Inferior parietal cortex (tissue), 1 donor: Measurements from ENCODE around the gene STUM.
A peak's percentile ranks its signal among the peaks of the same experiment; 100 is the strongest.
"Not testable (repeated sequence)": the region's sequence is repeated elsewhere in the genome, so short reads cannot be mapped to it uniquely, and the experiment has no call there.

Experiments
- DNase-seq: peaks from one replicate; pipeline ENCODE4 v3.0.0-alpha.2; 2016; ENCODE audit errors: extremely low spot score

Gene STUM

GRCh38 chr1:226581650-226582330 is 33.2 kb downstream of the STUM start:
- no peak for DNase-seq

DNA sequence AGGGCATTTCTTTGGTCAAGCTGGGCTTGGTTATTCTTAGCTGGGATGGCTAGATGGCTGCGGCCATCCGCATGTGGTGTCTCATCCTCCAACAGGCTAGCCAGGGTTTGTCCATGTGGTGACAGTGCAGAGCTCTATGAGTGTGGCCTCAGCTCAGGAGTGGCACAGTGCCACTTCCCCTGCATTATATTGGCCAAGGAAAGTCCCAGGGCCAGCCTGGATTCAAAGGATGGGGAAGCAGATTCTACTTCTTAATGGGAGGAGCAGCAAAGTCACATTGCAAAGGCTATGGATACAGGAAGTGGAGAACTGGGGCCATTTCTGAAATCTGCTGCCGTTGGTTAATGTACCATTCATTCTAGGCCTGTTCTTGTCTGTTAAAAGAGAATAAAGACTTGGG is 34.4 kb downstream of the STUM start:
- no peak for DNase-seq

DNA sequence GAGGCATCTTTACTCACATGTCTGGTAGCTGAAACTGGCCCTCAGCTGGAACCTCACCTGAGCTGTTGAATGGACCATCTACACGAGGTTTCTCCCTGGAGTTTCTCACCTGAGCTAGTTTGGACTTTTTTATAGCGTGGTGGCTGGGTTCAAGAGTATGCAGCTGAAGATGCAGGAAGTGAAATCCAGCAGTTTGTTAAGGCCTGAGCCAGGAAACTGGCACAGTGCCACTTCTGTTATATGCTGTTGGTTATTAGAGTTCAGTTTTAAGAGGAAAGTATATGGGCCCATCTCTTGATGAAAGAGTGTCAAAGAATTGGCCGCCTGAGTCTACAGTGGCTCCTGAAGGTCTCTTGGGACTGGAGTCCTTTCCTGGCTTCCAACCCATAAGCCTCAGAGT is 35.6 kb downstream of the STUM start:
- no peak for DNase-seq

GRCh38 chr1:226586116-226586515 is 37.6 kb downstream of the STUM start:
- DNase-seq, result no peak

GRCh38 chr1:226586650-226587422 is 38.3 kb downstream of the STUM start:
- DNase-seq, result no peak

GRCh38 chr1:226588484-226588883 is 39.9 kb downstream of the STUM start:
- DNase-seq, result no peak

- no peak for DNase-seq
Measured at GRCh38 chr1:226589008-226589733, 40.6 kb downstream of the STUM start.

DNA sequence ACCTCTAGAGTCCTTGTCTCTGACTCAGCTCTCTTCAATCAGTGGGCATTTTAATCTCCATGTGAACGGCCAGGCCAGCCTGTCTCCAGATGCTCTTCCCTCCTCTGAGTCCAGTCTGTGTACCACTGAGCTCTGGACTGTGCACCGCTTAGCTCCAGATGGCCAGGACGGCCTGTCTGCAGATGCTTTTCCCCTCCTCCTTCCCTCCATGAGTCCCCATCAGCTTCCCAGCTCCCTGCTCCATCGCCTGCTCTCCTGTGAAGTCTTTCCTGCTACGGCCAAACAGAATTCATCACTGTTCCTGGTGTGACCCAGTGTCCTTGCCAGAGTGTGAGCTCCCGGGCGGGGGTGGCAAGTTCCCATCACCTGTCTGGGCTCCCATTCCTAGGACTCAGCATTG is 42.0 kb downstream of the STUM start:
- no peak for DNase-seq

DNA sequence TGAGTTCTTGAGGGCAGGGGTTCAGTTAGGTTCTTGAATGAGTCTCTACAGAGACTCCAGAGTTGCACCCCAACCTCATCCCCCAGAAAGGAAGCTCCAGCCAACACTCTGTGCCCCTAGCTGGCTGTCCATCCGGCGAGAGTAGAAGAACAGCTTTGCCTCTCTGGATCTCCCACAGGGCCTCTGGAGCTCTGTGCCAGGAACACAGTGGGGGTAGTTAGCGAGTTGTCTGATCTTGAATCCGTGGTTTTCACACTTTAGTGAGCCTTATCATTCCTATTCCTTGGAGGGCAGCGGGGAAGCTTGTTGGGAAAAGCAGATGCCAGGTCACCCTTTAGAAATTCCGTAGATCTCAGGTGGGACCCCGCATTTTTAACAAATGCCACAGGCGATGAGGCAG is 45.0 kb downstream of the STUM start:
- DNase-seq, result no peak

GRCh38 chr1:226596531-226597165 is 48.1 kb downstream of the STUM start:
- no peak for DNase-seq

- DNase-seq, result no peak
Measured at GRCh38 chr1:226597616-226598454, 49.3 kb downstream of the STUM start.

DNA sequence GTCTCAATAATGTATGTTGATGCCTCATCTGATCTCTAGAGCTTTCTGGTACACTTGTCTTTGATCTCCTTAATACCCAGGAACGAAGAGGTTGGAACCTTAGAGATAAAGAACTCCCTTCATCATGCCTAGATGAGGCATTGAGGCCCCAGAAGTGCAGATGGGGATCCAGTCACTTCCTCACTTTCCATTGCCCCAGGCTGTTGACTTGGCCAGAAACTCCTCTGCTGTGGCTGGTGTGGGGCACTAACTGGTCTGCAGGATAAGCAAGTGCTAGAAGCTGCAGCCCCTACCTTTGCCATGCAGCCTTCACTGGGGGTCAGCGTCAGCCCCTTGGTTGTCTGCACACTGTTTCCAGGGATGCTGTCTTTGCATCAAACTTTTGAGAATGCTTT is 49.9 kb downstream of the STUM start:
- no peak for DNase-seq

DNA sequence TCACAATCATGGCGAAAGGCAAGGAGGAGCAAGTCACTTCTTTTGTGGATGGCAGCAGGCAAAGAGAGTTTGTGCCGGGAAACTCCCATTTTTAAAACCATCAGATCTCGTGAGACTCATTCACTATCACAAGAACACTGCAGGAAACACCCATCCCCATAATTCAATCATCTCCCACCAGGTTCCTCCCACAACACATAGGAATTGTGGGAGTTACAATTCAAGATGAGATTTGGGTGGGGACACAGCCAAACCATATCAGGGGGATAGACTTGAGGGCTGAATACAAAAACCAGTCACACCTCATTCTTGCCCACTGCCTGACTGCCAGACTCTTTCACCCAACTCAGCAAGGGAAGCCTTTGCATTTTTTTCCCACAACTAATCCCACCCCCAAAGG is 50.4 kb downstream of the STUM start:
- not testable (repeated sequence) for DNase-seq

DNA sequence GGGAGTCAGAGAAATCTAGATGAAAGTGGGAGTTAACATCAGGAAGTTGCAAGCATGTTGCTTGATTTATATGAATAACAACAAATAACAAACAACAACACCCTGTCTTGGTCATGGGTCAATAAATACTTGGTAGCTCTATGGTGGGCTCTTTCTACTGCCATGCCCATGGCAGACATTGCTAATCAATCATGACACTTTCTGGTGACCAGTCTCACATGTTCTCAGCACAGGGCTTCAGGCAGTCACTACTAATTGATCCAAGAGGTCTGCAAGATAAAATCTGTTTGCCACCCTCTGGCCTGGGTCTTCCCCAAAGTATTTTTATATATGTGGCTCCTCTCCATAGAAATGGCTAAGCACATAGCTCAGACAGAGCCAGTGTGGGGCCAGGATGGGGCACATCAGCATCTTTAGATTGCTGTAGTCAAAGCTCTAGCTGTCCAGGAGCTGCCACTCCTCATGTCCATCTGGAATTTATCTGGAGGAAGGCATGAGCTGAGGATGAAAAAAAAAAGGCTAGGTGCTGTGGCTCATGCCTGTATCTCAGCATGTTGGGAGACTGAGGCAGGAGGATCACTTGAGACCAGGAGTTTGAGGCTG is 51.2 kb downstream of the STUM start:
- DNase-seq, result no peak

DNA sequence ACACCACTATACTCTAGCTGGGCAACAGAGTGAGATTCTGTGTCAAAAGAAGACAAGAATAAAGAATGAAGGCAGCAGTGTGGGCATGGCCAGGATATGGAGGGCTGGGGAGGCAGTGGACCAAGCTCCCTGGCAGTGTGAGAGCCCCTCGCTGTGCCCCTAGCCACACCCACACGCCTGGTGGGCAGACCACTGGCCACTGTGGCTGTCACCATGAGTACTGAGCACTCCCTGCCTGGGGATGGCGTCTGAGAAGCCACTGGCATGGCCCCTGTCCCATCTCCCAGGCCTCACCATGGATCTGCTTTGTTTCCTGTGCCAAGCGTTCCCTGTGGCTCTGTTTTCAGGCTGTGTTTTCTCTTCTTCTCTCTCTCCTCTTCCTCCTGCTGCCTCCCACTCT is 51.7 kb downstream of the STUM start:
- no peak for DNase-seq

GRCh38 chr1:226601456-226601855 is 52.9 kb downstream of the STUM start:
- DNase-seq, result no peak

- no peak for DNase-seq
Measured at GRCh38 chr1:226602186-226603021, 53.8 kb downstream of the STUM start.

DNA sequence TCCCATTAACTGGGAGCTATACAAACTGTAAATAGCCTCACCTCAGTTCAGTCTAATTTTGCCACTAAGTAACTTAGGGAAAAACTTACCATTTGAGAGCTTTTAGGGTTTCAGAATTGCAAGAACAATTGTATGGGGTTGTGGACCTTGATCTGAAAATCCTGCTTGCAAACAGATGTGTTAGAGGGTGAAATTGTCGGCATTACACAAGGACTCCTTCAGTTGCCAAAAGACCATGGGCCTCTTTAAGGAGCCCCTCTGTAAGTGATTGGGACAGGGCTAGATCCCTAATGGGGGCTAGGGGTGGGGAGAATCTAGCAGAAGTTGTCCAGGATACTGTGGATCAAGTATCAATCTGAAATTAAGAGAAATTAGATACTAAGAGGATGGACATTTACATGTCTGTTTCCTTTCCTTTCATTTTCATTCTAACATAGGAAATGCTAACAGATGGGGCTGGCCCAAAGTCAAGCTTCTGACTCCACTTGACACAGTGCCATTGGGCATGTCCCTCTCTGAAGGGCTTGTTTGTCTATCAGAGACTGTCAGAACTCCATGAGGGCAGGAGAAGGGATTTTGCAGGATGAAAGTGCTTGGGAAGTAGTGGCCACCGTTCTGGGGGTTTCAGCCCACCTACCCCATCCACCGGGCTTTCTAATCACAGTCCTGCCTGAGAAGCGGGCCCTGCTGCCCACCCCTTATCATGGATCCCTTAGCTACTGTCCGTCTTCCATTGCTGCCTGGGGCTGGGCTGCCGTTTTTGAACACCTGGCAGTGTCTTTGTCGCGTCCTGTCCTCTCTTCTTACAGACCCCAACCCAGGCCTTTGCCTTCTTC is 54.7 kb downstream of the STUM start:
- DNase-seq, result peak; percentile 77
